Suppressor macrophage treated with lipopolysaccharide for 4 hours (primary cell): ENCODE results near the gene PTCD1.
A peak's percentile ranks its signal among the peaks of the same experiment; 100 is the strongest.
"Not testable (repeated sequence)": the region's sequence is repeated elsewhere in the genome, so short reads cannot be mapped to it uniquely, and the experiment has no call there.

Experiments
- DNase-seq: peaks from one replicate; pipeline ENCODE4 v3.0.0-alpha.2; 2020

The PTCD1 gene

DNA sequence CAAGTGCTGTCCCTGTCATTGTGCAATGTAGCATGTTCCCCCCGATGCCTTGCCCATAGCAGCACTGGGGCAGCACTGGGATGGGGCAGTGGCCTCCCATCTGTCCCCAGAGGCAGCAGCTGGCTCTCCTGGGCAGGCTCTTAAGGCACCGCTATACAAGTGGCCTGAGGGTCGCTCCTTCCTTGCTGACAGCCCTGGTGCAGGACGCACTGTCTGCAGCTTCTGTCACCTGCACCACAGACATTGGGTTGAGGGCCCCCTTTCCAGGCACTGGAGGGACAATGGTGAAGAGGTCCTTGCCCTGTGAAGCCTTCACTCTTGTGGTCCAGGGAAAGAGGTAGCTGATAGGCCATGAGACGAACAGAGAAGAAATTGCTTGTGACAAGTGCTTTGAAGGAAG lies 10.7 kb upstream of the PTCD1 start:
- no peak for DNase-seq

DNA sequence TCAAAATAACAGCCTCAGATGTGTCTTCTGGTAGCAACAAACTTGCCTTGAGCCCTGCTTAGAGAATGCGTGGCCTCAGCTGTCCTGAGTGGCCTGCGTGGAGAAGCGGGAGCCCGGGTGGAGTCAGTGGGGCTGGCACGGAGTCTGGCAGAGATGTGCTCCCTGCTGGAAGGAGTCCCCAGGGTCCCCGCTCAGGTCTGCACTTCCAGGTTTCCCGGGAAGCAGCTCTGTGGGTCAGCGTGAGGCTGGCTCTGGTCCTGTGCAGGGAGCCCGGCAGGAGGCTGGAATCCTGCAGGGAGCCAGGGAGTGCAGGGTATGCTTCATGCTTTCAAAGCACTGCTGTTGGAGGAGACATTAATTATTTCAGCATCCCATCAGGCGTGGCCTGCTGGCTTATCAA lies 10.3 kb upstream of the PTCD1 start:
- no peak for DNase-seq

DNA sequence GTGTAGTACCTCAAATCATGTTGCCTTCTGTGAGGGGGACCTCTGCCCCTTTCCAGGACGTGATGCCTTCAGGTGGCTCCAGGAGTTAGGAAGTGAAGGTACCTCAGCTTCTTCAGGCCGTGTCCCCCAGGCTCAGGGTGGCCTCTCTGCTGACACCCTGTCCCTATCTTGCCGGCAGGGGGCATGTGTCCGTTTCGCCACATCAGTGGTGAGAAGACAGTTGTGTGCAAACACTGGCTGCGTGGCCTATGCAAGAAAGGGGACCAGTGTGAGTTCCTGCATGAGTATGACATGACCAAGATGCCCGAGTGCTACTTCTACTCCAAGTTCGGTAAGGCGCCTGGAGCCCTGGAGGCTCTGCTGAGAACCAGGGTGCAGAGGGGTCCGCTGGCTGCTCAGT lies 9.3 kb upstream of the PTCD1 start:
- DNase-seq = no peak

DNA sequence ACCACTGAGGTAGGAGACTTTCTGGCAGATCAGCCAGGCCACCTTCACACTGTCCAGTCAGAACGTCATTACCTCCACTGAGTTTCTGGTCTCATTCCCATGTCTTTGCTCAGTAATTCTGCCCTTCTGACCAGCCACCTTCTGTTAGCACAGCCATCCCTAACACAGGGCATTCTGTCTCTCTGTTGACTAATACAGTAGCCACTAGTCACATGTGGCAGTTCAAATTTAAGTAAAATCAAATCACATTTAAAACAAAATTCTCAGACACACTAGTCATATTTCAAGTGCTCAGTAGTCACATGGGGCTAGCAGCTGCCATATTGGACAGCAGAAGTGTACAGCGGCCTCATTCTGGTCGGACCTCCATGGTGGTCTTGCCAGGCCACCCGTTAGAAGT lies 7.5 kb upstream of the PTCD1 start:
- no peak for DNase-seq

DNA sequence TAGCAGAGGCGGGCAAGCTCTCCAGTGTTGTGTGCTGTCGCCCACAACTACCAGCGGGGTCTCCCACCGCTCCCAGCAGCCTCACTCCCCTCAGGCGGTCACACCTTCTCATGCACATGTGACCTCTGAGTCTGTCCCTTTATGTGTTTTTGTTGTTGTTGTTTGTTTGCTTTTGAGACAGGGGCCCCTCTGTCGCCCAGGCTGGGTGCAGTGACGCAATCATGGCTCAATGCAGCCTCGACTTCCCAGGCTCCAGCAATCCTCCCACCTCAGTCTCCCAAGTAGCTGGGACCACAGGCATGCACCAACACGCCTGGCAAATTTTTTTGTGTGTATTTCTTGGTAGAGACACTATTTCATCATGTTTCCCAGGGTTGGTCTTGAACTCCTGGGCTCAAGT lies 1.6 kb upstream of the PTCD1 start:
- DNase-seq = no peak

DNA sequence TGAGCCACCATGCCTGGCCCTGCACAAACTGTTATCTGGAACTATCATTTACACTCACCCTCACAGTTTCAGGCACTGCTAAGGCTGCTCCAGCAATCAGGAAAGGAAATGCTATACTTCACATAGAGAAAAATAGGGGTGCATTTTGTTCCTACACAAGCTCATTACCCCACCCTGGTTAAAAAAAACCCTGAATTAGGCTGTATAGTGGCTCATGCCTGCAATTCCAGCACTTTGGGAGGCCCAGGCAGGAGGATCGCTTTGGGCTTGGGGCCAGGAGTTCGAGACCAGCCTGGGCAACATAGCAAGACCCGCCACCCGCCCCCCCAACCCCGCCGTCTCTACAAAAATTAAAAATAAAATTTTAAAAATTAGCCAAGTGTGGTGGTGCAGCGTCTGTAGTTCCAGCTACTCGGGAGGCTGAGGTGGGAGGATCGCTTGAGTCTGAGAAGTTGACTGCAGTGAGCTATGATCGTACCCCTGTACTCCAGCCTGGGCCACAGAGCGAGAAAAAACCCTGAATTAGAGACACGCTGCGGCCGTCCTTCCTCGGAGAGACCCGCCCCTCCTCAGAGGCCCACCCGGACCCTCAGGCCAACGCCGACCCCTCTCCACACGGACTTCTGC lies 539 bp downstream of the PTCD1 start:
- DNase-seq = no peak

DNA sequence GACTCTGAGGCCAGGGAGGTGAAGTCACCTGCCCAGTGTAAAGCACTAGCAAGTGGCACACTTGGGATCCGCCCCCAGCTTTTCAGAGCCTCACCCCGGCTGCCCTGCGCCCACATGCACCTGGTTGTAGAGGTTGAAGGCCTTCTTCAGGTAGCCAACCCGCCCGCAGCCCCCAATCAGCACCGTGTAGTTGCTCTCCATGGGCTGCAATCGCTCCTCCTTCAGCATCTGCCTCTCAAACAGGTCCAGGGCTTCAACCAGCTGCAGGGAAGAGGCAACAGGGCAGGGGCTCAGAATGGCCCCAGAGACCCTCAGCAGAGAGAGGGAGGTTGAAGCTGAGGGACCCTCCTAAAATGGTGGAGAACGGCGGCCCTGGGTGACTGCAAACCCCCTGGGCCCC lies 5.4 kb downstream of the PTCD1 start:
- DNase-seq = no peak

DNA sequence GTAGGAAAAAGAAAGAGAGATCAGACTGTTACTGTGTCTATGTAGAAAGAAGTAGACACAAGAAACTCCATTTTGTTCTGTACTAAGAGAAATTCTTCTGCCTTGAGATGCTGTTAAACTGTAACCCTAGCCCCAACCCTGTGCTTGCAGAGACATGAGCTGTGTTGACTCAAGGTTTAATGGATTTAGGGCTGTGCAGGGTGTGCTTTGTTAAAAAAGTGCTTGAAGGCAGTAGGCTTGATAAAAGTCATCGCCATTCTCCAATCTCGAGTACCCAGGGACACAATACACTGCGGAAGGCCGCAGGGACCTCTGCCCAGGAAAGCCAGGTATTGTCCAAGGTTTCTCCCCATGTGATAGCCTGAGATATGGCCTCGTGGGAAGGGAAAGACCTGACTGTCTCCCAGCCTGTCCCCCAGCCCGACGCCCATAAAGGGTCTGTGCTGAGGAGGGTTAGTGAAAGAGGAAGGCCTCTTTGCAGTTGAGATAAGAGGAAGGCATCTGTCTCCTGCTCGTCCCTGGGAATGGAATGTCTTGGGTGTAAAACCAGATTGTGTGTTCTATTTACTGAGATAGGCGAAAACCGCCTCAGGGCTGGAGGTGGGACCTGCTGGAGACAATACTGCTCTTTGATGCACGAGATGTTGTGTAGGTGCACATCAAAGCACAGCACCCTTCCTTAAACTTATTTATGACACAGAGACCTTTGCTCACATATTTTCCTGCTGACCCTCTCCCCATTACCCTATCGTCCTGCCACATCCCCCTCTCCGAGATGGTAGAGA lies 6.7 kb downstream of the PTCD1 start:
- DNase-seq = not testable (repeated sequence)

DNA sequence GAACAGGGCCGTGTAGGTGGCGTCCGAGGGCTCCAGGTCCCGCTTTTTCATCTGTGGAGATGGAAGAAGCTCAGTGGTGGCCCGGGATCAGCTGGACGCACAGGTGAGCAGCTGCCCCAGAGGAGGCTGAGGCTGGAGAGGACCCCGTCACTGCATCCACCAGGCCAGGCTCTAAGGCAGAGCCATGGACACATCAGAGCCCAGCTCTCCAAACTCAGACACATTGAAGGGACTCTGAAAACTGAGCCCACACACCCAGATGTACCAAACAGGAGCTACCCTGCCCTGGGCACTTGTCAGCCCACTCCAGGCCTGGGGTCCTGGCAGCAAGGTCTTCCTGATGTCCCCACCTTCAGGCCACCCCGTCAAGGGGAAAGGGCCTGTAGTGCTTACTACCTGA lies 8.8 kb downstream of the PTCD1 start:
- no peak for DNase-seq

DNA sequence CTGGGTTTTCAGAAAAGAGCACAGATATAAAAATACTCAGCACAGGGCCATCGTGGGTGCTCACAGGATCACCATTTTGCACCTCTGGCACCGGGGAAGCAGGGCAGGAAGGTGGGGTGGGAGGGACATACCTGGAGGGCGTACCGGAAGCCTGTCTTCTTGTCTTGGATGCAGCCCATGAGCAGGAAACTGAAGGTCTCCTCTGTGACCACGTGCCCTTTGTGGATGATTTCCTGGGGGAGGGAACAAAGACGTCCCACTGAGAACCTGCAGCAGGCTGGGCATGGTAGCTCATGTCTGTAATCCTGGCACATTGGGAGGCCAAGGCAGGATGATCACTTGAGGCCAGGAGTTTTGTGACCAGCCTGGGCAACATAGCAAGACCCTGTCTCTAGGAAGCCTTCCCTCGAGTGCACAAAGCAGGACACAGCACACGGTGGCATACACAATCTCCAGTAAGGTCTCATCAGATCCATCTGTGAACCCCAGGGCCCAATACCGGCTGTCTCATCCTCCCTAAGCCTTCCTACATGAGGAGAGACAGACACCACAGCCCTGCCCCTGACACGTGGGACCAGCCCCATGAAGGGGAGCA lies 9.5 kb downstream of the PTCD1 start:
- DNase-seq = no peak

DNA sequence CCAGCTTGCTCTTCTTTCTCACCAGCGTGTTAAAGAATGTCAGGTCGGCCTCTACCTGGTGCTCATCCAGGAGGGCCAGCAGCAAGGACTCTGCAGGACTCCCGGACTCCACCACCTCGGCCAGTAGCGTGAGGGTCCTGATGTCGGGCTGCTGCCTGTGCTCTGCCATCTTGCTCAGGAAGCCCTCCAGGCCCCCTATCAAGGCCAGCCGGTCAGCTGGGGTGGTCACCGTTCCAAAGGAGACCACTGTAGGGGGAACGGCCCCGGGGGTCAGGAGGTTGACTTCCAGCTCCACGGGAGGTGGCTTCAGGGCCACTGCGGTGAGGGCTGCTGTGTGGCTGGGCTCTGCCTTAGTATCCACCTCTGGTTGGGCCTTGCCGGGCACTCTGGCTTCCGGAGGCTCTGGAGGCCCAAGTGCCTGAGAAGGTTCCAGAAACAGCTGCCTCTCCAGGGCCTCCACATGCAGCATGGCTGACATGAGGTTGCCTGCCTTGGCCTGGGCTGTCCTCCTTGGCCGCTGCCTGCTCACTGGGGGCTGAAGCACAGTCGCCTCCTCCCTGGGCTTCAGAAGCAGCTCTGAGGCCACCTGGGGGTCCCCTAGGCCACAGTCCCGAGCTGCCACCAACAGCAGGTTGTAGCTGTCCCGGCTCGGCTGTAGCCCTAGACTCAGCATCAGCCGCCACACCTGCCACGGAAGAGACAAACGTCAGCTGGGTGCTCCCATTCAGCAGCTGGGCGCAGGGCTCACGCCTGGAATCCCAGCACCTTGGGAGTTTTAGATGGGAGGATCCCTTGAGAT lies 13.5 kb downstream of the PTCD1 start:
- no peak for DNase-seq

DNA sequence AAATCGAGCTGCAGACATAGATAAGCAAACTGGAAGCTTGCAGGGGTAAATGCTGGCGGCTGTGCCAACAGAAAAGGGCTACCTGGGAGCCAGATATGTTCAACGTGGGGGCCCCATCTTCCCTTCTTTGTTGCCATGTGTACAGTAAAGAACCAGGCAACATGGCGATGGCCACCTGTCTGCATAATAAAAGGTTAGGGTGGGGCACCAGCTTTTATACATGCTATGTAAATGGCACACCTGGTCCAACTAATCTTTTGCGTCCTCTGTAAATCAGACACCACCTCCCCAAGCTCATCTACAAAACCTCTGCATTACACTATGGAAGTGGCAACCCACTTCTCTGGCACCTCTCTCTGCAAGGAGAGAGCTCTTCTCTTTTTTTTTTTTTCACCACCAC lies 16.0 kb downstream of the PTCD1 start:
- DNase-seq = no peak

DNA sequence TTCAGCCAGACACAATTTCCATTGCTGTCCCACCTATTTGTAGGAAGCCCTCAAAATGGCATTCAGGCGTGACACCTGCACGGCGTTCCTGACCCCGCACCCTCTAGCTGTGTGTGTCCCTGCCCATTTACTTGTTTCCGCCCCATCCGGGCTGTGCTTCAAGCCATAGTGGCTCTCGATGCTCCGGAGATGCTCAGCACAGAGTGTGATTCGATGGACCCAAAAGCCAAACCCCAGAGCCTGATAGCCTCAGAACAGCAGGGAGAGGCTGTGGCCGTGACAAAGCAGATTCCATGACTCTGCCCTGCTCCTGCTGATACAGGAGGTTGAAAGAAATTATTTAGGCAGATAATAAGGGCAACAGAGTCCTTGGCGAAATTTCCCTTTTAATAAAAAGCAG lies 16.4 kb downstream of the PTCD1 start:
- no peak for DNase-seq

DNA sequence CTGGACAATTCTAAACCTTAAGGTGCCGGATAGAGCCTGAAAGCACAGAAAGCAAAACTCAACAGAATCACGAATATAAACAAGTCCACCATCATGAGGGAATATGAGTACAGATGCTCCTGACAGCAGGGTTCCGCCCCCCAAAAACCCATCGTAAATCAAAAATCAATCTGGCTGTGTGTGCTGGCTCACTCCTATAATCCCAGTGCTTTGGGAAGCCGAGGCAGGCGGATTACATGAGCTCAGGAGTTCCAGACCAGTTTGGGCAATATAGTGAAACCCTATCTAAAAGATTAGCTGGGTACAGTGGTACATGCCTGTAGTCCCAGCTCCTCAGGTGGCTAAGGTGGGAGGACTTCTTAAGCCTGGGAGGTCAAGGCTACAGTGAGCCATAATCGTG lies 17.6 kb downstream of the PTCD1 start:
- no peak for DNase-seq

DNA sequence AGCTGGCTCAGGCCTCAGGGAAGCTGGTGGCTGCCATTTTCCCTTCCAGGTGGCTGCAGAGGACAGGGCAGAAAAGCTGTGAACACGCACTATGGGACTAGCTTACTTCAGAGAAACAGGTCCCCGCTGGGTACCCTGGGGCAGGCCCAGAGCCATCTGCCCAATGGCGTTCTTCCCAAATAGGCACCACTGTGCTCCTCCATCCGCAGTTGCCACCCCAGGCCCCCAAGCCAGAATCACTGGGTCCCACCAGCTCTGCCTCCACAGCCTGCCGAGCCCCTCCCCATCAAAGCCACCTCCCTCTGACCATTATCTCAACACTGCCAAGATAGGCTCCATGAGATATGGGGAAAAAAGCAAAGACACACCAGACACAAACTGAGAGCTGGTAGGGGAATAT lies 18.4 kb downstream of the PTCD1 start:
- no peak for DNase-seq

DNA sequence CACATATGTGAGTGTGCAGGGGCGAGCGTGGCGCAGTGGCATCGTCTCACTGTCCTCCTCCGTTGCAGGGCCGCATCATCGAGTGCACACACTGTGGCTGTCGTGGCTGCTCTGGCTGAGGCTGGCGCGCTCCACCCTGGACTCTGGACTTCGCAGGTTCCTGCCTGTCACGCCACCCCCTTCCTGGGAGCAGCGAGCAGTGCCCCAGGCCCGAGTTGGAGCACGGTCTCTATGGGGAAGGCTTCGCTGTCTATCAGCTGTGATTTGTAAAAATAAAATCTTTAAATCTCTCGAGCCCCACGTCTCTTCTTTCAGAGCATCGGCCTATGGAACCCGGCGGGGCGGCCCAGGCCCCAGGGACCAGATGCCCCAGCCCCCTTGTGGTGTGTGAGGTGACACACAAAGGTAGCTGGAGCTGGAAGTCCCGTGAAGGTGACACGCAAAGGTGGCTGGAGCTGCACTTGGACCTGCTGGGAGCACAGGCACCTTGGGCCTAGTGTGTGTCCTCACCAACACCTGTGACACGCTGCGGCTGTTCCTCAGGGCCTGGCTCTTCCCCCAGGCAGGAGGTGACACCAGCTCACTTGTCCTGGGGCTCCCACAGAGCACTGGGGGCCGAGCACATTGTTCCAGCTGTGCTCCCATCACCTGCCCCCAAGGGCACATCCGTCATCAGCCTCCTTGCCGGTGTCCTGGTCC lies 19.1 kb downstream of the PTCD1 start:
- no peak for DNase-seq

DNA sequence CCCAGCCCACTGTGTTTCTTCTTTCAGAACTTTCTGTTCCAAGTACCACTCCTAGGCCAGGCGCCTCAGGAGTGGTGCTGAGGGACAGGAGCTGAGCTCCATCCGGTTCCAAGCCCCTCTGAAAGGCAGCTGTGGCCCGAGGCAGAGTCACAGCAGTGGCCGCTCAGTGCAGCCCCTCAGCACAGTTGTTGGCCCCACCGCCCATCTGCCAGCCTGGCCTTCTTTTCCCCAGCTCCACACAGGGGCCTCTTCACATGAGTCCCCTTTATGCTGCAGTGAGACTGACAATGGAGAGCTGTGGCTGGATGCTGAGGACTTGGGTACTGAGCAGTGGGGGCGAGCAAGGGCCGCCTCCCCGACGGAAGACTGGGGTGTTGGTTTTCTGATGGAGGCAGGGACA lies 20.3 kb downstream of the PTCD1 start:
- DNase-seq = no peak

DNA sequence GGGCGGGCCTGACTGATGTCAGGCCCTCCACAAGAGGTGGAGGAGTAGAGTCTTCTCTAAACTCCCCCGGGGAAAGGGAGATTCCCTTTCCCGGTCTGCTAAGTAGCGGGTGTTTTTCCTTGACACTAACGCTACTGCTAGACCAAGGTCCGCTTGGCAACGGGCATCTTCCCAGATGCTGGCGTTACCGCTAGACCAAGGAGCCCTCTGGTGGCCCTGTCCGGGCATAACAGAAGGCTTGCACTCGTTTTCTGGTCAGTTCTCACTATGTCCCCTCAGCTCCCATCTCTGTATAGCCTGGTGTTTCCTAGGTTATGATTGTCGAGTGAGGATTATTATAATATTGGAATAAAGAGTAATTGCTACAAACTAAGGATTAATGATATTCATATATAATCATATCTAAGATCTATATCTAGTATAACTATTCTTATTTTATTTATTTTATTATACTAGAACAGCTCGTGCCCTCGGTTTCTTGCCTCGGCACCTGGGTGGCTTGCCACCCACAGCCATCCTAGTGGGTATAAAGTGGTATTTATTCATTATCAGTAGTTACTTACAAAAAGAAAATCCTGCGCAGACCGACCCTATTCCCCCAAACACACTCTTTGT lies 23.0 kb downstream of the PTCD1 start:
- DNase-seq = peak; percentile 35

DNA sequence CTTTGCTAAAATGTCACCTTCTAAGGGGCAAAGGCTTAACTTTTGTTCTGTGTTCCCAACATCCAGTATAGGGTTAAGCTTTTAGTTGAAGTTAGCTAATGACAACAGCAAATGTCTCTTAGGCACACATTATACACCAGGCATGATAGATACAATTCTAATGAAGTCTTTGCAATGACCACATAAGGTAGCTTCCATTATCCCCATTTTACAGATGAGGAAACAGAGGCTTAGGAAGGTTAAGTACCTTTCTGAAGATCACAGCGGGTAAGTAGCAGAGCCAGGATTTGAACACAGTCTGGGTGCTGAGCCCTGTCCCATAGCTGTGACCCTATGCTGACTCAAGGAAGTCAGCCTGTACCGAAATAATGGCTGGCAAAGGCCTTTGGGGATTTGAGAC lies 28.0 kb downstream of the PTCD1 start:
- DNase-seq = no peak

DNA sequence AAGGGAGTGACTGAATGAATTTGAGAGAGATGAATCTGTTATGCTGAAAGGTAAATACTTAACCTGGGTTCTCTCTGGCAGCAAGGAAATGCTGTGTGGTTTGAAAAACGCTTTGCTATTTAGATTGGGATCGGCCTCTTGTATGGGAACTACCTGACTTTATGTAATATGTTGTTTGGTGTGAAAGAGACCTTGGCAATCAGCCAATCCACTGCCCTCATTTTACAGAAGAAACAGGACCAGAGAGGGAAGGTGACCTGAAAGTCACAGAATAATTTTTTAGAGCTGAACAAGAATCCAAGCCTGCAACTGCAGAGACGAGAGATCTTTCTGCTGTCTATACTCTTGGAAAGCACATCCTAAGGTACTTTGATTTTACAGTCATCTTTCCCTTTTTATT lies 28.8 kb downstream of the PTCD1 start:
- no peak for DNase-seq

DNA sequence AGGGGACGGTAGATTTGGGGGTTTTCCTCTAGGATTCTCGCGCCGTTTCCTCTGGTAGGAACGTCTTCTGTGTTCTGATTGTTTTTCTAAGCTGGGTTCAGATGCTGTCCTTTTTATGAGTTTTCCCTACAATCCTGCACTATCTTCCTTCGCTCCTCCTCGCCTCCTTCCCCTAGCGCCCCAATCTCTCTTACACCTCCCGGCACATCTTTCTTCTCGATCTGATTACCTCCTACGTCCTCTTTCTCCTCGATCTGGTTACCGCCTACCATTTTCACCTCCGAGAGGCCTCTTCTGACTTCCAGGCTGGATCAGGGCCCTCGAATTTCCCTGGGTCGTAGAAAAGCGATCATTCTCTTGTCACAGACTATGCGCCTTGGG lies 29.4 kb downstream of the PTCD1 start:
- DNase-seq = peak; percentile 8

DNA sequence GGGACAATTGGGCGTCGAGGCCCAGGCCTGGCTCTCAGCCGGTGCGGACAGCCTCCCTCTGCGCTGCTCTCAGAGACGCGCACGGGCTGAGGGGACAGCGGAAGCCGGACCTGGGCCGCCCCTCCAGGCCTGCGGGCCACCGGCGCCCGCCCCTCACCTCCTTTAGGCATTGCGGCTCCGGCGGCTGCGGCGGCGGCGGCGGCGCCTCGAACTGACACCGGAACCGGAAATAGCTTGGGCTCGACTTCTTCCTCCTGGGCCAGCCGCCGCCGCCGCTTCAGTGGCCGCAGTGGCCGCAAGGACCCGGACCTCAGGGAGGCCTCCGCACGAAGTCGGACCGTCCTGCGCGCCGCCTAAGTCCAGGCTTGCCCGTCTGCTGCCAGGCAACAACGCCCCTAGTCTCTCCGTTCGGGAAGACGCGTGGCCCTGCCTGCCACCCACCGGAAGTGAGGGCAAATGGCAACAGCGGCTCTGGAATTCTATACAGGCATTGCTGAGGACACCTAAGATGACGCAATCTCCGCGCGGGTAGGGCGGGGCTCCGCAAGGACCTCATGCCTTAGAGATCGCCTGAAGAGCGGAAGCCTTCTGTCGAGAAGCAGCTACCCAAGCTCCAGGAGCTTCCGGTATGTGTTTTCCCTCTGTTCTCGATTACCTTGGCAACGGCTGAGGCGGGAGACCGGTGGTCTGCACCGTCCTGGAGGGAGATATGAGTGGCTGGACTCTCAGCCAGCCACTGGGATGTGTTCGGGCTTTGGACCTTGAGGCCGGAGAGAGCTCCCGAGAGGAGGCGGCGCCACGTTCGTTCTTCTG lies 30.0 kb downstream of the PTCD1 start, which contains the start of the genes BUD31 and PDAP1:
BUD31 (plus strand) TSS at position 591 of the 813 bp plus-strand sequence. CDS start 2,124 bp downstream, outside the sequence.
PDAP1 (minus strand) TSS at position 219 of the 813 bp plus-strand sequence; CDS start at position 170, 49 bp downstream.
- peak; percentile 95 for DNase-seq
